AG04450 (cell line): ENCODE measurements around the gene COX6A2. TPM values are rescaled to one million over a fixed set of nuclear protein-coding genes. Genes with fewer than 3 reads are reported as not detected.
"Not testable (repeated sequence)": the region's sequence is repeated elsewhere in the genome, so short reads cannot be mapped to it uniquely, and the experiment has no call there.

ENCODE experiments used
- CTCF ChIA-PET: fragments of 300-600, 350-600 bp; formaldehyde crosslinking; extraction: SDS; loops from one replicate; lab custom pipeline; 2022; ENCODE audit warnings: antibody characterized with exemption, inconsistent platforms; lab: Charles Lee
- POLR2A ChIA-PET: fragments of 350-600 bp; formaldehyde crosslinking; extraction: SDS; loops from one replicate; lab custom pipeline; 2021; ENCODE audit warnings: antibody characterized with exemption, inconsistent platforms; lab: Yijun Ruan, JAX
- DNase-seq: peaks from one replicate; pipeline ENCODE4 v3.0.0-alpha.2; 2011; ENCODE audit warnings: low read depth, low spot score
- H3K27ac ChIP-seq: one replicate; pipeline ENCODE4 v1.5.1; 2012; ENCODE audit warnings: low read depth, low read length, control low read depth
- H3K27me3 ChIP-seq: one replicate; pipeline ENCODE4 v1.6.0; 2012; ENCODE audit warnings: low read length; ENCODE audit not compliant: control insufficient read depth, insufficient read depth
- H3K4me3 ChIP-seq: 2 replicates; pipeline ENCODE4 v1.5.1; 2011; ENCODE audit warnings: mild to moderate bottlenecking, low read depth, low read length, control low read depth
- H3K9me3 ChIP-seq: 2 replicates; pipeline ENCODE4 v1.5.1; 2012; ENCODE audit warnings: low read length; ENCODE audit not compliant: control insufficient read depth, insufficient read depth
- polyA plus RNA-seq: library from polyadenylated mRNA; depleted of rRNA; stranded (reverse); fragments of >200 nt; gene quantifications from 2 replicates; pipeline ENCODE4 v1.2.3, GENCODE V29; 2011
- TF ChIP-seq, protein P1 (sequence below): IDR thresholded peaks from 2 replicates; pipeline ENCODE4 v1.5.1; 2011; ENCODE audit warnings: low read depth, low read length, control low read depth, inconsistent platforms

COX6A2 gene
- polyA plus RNA-seq, 1 experiment = not detected

DNA sequence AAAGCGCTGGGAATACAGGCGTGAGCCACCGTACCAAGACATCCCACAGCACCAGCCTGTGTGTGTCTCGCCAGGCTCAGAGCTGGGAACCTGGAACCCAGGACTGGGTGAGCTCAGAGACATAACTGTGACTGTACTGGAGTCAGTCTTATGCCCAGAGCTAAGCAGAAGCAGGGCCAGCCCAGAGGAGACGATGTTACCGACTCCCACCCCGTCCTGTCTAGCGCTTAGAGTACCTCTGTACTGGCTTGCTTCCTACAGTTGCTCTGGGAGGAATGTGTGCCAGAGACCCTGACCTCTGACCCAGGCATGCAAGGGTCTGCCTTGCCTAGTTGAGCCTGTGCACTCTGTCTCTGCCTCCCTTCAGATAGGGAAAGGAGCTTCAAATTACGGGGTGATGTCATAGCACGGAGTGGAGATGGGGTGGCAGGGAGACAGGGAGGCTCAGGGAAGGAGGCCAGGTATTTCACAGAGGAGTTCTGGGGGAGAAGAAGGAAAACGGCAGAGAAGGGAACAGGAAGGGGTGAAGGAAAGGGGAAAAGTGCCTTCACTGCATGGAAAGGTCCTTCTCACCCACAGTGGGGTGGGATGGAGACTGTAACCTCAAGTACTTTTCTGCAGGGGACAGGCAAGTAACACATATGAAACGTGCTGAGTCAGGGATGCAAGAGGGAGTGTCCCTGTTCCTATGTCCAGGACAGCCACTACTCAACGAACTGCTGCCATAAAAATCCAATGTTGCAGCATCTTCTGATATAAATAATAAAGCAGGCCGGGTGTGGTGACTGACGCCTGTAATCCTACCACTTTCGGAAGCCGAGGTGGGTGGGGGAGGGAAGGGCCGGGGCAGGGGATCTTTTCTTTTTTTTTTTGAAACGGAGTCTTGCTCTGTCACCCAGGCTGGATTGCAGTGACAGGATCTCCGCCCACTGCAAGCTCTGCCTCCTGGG, 25.4 kb upstream of the COX6A2 start:
- H3K4me3 ChIP-seq = no peak overlapping the region
- CTCF ChIA-PET = interaction anchor here (0.6 to 2.5 kb wide), 6 partner anchors 10 to 415 kb away, joined by 3 to 25 read pairs (median 6); partner anchors contain the start of genes PYCARD and ZNF843
- H3K27me3 ChIP-seq = no peaks in the 10 kb centered on the region
- no peaks in the 10 kb centered on the region; the same call in 1 of the 2 replicates for H3K9me3 ChIP-seq
- peak overlapping the region; percentile 77 for H3K27ac ChIP-seq
- TF ChIP-seq, protein P1, sequence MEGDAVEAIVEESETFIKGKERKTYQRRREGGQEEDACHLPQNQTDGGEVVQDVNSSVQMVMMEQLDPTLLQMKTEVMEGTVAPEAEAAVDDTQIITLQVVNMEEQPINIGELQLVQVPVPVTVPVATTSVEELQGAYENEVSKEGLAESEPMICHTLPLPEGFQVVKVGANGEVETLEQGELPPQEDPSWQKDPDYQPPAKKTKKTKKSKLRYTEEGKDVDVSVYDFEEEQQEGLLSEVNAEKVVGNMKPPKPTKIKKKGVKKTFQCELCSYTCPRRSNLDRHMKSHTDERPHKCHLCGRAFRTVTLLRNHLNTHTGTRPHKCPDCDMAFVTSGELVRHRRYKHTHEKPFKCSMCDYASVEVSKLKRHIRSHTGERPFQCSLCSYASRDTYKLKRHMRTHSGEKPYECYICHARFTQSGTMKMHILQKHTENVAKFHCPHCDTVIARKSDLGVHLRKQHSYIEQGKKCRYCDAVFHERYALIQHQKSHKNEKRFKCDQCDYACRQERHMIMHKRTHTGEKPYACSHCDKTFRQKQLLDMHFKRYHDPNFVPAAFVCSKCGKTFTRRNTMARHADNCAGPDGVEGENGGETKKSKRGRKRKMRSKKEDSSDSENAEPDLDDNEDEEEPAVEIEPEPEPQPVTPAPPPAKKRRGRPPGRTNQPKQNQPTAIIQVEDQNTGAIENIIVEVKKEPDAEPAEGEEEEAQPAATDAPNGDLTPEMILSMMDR = no peak
- POLR2A ChIA-PET = interaction anchor here (0.6 to 3.9 kb wide), 6 partner anchors 11 to 273 kb away, joined by 3 to 22 read pairs (median 4); partner anchors contain the start of genes FUS, RUSF1, TGFB1I1 and ZNF843
- no peak for DNase-seq

DNA sequence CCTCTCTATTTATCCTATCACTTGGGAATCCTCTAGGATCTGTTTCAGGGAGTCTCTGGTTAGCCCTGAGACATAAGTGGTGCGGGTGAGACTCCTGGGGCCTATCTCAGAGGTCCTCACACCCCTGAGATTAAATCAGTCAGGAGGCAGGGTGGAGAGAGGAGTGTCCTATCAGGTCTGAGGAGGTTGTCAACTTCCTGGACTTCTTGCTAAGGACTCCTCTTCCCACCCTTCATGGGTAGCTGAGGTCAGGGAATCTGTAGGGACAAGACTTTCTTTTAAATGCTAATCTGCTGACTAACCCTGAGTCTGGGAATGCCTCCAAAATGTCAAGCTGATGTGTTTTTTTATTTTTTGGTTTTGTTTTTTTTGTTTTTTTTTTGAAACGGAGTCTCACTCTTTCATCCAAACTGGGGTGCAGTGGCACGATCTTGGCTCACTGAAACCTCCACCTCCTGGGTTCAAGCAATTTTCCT, 24.5 kb upstream of the COX6A2 start:
- no peaks in the 10 kb centered on the region for H3K27me3 ChIP-seq
- POLR2A ChIA-PET = interaction anchor here (0.6 to 3.9 kb wide), 7 partner anchors 10 to 381 kb away, joined by 3 to 22 read pairs (median 4); partner anchors contain the start of genes FUS, RUSF1, TGFB1I1 and ZNF843
- H3K9me3 ChIP-seq = no peaks in the 10 kb centered on the region
- peak; percentile 74 for DNase-seq
- CTCF ChIA-PET = interaction anchor here (0.6 to 2.5 kb wide), 10 partner anchors 8 to 701 kb away, joined by 3 to 25 read pairs (median 4); partner anchors contain the start of gene ZNF843
- H3K27ac ChIP-seq = peak overlapping the region; percentile 96
- no peak overlapping the region for H3K4me3 ChIP-seq
- TF ChIP-seq, protein P1 = no peak

DNA sequence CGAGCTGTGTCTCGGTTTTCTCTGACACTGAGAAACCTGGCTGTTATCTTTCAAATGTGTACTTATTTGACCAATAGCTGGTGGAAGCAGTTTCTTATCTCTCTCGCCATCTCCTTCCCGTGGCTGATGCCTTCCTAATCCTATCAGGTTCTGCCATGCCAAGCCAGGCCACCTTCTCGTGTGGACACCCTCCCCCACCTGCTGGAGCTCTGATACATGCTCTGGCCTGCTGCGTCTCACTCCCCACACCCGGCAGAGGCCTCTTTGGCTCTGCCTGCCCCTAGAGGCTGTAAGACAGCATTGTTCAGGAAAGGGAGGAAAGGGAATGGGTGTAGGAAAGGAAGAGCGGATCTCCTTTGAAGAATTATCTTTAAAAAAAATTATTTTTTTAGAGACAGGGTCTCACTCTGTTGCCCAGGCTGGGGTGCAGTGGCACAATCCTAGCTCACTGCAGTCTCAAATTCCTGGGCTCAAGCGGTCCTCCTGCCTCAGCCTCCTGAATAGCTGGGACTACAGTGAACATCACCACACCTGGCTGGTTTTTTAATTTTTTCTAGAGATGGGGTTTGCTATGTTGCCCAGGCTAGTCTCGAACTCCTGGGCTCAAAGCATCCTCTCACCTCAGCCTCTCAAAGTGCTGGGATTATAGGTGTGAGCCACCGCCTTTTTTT, 23.7 kb upstream of the COX6A2 start:
- ChIA-PET CTCF (interaction anchor here (0.6 to 2.5 kb wide), 18 partner anchors 8 to 700 kb away, joined by 3 to 25 read pairs (median 4); partner anchors contain the start of genes HSD3B7, ZNF267 and ZNF843), POLR2A (interaction anchor here (0.6 to 3.9 kb wide), 5 partner anchors 9 to 506 kb away, joined by 3 to 22 read pairs (median 3); partner anchors contain the start of genes FUS and ZNF843)
- Histone ChIP-seq H3K27me3 (no peaks in the 10 kb centered on the region), H3K4me3 (no peak overlapping the region), H3K9me3 (no peaks in the 10 kb centered on the region), H3K27ac (peak overlapping the region; percentile 96)
- peak; percentile 63 for DNase-seq
- TF ChIP-seq, protein P1 = peak; percentile 86

DNA sequence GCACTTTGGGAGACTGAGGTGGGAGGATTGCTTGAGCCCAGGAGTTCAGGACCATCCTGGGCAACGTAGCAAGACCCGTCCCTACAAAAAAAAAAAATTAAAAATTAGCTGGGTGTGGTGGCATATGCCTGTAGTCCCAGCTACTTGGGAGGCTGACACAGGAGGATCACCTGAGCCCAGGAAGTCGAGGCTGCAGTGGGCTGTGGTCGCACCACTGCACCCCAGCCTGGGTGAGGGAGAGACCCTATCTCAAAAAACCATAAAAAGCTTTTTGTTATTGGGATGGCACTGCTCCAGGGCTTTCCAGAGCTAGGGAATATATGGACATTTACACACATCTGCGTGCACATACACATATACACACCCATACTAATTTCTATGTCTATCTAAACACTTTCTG, 23.0 kb upstream of the COX6A2 start:
- no peaks in the 10 kb centered on the region for H3K27me3 ChIP-seq
- H3K27ac ChIP-seq = no peak overlapping the region
- H3K9me3 ChIP-seq = no peaks in the 10 kb centered on the region
- no peak overlapping the region for H3K4me3 ChIP-seq
- DNase-seq = no peak
- POLR2A ChIA-PET = interaction anchor here (0.9 to 3.9 kb wide), 3 partner anchors 9 to 271 kb away, joined by 3 to 22 read pairs (median 3); partner anchors contain the start of genes FUS and ZNF843
- TF ChIP-seq, protein P1 = no peak
- CTCF ChIA-PET = interaction anchor here (0.6 to 2.5 kb wide), 12 partner anchors 8 to 466 kb away, joined by 3 to 25 read pairs (median 4); partner anchors contain the start of genes HSD3B7, ZNF267 and ZNF843

DNA sequence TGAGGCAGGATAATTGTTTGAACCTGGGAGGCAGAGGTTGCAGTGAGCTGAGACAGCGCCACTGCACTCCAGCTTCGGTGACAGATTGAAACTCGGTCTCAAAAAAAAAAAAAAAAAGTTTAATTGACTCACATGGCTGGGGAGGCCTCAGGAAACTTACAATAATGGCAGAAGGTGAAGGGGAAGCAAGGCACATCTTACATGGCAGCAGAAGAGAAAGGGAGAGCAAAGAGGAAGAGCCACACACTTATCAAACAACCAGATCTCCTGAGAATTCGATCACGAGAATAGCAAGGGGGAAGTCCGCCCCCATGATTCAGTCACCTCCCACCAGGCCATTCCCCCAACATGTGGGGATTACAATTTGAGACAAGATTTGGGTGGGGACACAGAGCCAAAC, 17.8 kb upstream of the COX6A2 start:
- ChIA-PET CTCF (interaction anchor here (0.7 kb wide), 1 partner anchor 430 kb away, joined by 8 read pairs; no protein-coding TSS in a partner anchor), POLR2A (interaction anchor here (0.7 kb wide), 2 partner anchors 303 to 460 kb away, joined by 5 to 6 read pairs; no protein-coding TSS in a partner anchor)
- H3K9me3 ChIP-seq, H3K27me3 ChIP-seq, DNase-seq, H3K27ac ChIP-seq, H3K4me3 ChIP-seq: not testable (repeated sequence)
